K562 (cell line): Measurements from ENCODE around the gene SIGLEC15. TPM values are rescaled to one million over a fixed set of nuclear protein-coding genes. Genes with fewer than 3 reads are reported as not detected.
"Not testable (repeated sequence)": the region's sequence is repeated elsewhere in the genome, so short reads cannot be mapped to it uniquely, and the experiment has no call there.

Experiments used
- ATAC-seq: fragments of 200-7000 bp; cut with Tn5 transposase; 3 replicates; pipeline ENCODE4 v1.9.1; 2020; ENCODE audit warnings: moderate library complexity
- BruUV-seq: library from RNA; stranded (reverse); fragments of 400-500 nt; replicated peaks from 2 replicates; lab custom pipeline; 2021; lab: Mats Ljungman, UMichigan
- CTCF ChIA-PET: fragments of 300-600 bp; formaldehyde crosslinking; extraction: SDS; loops from one replicate; lab custom pipeline; 2021; ENCODE audit warnings: low intra/inter-chr PET ratio; lab: Yijun Ruan, JAX
- POLR2A ChIA-PET: fragments of 300-600, 350-650 bp; sonication (Branson Sonifier 250); formaldehyde crosslinking; extraction: SDS; loops from one replicate; lab custom pipeline; 2021; ENCODE audit warnings: antibody characterized with exemption, inconsistent platforms; lab: Yijun Ruan, JAX
- DNase-seq, 4 experiments: peaks; one replicate each; pipeline versions ENCODE4 v3.0.0 to v3.0.0-alpha.2; 2011 to 2018; ENCODE audit warnings: low spot score in 3 of 4, mixed read lengths in 3 of 4; ENCODE audit errors: extremely low read depth in 1 of 4
- FAIRE-seq: peaks from 2 replicates; lab custom pipeline; 2011; peaks lifted over from hg19 to GRCh38; lab: Jason Lieb, UNC
- H2AFZ ChIP-seq: 2 replicates; pipeline ENCODE4 v1.6.0; 2011; ENCODE audit warnings: low read depth, low read length, control low read depth, inconsistent platforms
- H3K27ac ChIP-seq: fragments of 200-600 bp; 3 replicates; pipeline ENCODE4 v1.8.0; 2011; ENCODE audit warnings: low read depth, mild to moderate bottlenecking, control low read depth, inconsistent platforms, low read length, moderate library complexity, mixed read lengths; ENCODE audit errors: extremely low read depth
- H3K27me3 ChIP-seq, 2 experiments: fragments of 300-600 bp in 1 of 2; 2 replicates in 1 of 2; 3 replicates in 1 of 2; pipeline versions ENCODE4 v1.6.0 to v1.8.0; 2011; ENCODE audit warnings: inconsistent platforms in 2 of 2, low read length in 2 of 2, mild to moderate bottlenecking in 1 of 2, mixed read lengths in 1 of 2, moderate library complexity in 1 of 2; ENCODE audit not compliant: control insufficient read depth in 2 of 2, insufficient read depth in 2 of 2
- H3K36me3 ChIP-seq: fragments of 300-600 bp; 3 replicates; pipeline ENCODE4 v1.8.0; 2011; ENCODE audit warnings: mild to moderate bottlenecking, low read length, inconsistent platforms; ENCODE audit not compliant: control insufficient read depth, insufficient read depth
- H3K4me1 ChIP-seq, 2 experiments: fragments of 200-600 bp in 1 of 2; replicated peaks in 1 of 2; 2 replicates in 1 of 2; 3 replicates in 1 of 2; pipeline versions ENCODE4 v1.5.1 to v1.8.0; 2011; ENCODE audit warnings: inconsistent platforms in 2 of 2, low read length in 2 of 2, mild to moderate bottlenecking in 1 of 2, mixed read lengths in 1 of 2, moderate library complexity in 1 of 2; ENCODE audit not compliant: control insufficient read depth in 2 of 2, insufficient read depth in 2 of 2
- H3K4me2 ChIP-seq: 2 replicates; pipeline ENCODE4 v1.6.1; 2011; ENCODE audit warnings: low read length, control low read depth, inconsistent platforms, mixed read lengths; ENCODE audit not compliant: insufficient read depth
- H3K4me3 ChIP-seq: fragments of 200-600 bp; sonication (generic), shearing (Covaris generic); 2 replicates; pipeline ENCODE4 v1.5.1; 2016; ENCODE audit warnings: control low read depth, inconsistent platforms
- H3K79me2 ChIP-seq: fragments of 200-600 bp; 3 replicates; pipeline ENCODE4 v1.8.0; 2011; ENCODE audit warnings: low read length, inconsistent platforms; ENCODE audit not compliant: control insufficient read depth, insufficient read depth
- H3K9ac ChIP-seq, 2 experiments: 2 replicates each; pipeline versions ENCODE4 v1.6.0 to v1.6.1; 2011; ENCODE audit warnings: low read depth in 2 of 2, low read length in 2 of 2, control low read depth in 1 of 2, inconsistent platforms in 1 of 2, mild to moderate bottlenecking in 1 of 2, mixed read lengths in 1 of 2; ENCODE audit not compliant: insufficient read depth in 1 of 2
- H3K9me1 ChIP-seq: one replicate; pipeline ENCODE4 v1.6.0; 2011; ENCODE audit warnings: inconsistent platforms, mild to moderate bottlenecking, low read length, moderate library complexity; ENCODE audit not compliant: control insufficient read depth, insufficient read depth
- H3K9me3 ChIP-seq: replicated peaks from 2 replicates; pipeline ENCODE4 v1.5.1; 2011; ENCODE audit warnings: low read depth, low read length, inconsistent platforms; ENCODE audit not compliant: control insufficient read depth, insufficient read depth
- H4K20me1 ChIP-seq: replicated peaks from 2 replicates; pipeline ENCODE4 v1.6.1; 2011; ENCODE audit warnings: low read length, inconsistent platforms, mixed read lengths; ENCODE audit not compliant: control insufficient read depth, insufficient read depth
- ATF1 ChIP-seq, 2 experiments: fragments of 450-650 bp in 1 of 2; IDR thresholded peaks; 2 replicates each; pipeline ENCODE4 v1.6.1; 2016; ENCODE audit warnings: missing compliant biosample characterization in 1 of 2, missing genetic modification characterization in 1 of 2
- CSDE1 ChIP-seq, 2 experiments: fragments of 450-650 bp; IDR thresholded peaks; 2 replicates each; pipeline ENCODE4 v1.6.1; 2016; ENCODE audit warnings: mild to moderate bottlenecking in 1 of 2
- GTF2F1 ChIP-seq: IDR thresholded peaks from 2 replicates; pipeline ENCODE4 v1.6.1; 2011; ENCODE audit warnings: low read depth, low read length, improper control_type of control experiment
- MAX ChIP-seq: sonication (generic); formaldehyde crosslinking; IDR thresholded peaks from 2 replicates; pipeline ENCODE4 v1.9.0; 2022; ENCODE audit warnings: mild to moderate bottlenecking, missing genetic modification reagents
- MAZ ChIP-seq, 2 experiments: fragments of 450-650 bp in 1 of 2; sonication (generic) in 1 of 2; formaldehyde crosslinking; IDR thresholded peaks in 1 of 2; conservative IDR thresholded peaks in 1 of 2; 2 replicates each; pipeline versions ENCODE4 v1.4.0 to v1.5.0; 2020; ENCODE audit warnings: mild to moderate bottlenecking in 1 of 2, missing genetic modification reagents in 1 of 2
- PATZ1 ChIP-seq: fragments of 250-450 bp; sonication (Bioruptor Pico); IDR thresholded peaks from 2 replicates; pipeline ENCODE4 v1.5.0; 2020; ENCODE audit warnings: mild to moderate bottlenecking, borderline replicate concordance
- PTBP1 ChIP-seq: fragments of 200-400 bp; formaldehyde crosslinking; IDR thresholded peaks from 2 replicates; pipeline ENCODE4 v1.6.1; 2017; ENCODE audit warnings: low read depth, low read length
- SMARCB1 ChIP-seq: IDR thresholded peaks from 2 replicates; pipeline ENCODE4 v1.6.1; 2011; ENCODE audit warnings: improper control_type of control experiment, low read depth; ENCODE audit not compliant: insufficient read length
- STAT5B ChIP-seq: fragments of 250-450 bp; sonication (Bioruptor Pico); IDR thresholded peaks from 2 replicates; pipeline ENCODE4 v1.8.0; 2021; ENCODE audit warnings: mild to moderate bottlenecking, inconsistent platforms
- ZC3H4 ChIP-seq: sonication (generic); formaldehyde crosslinking; IDR thresholded peaks from 2 replicates; pipeline ENCODE4 v1.9.0; 2021; ENCODE audit warnings: missing genetic modification reagents, borderline replicate concordance
- ZNF3 ChIP-seq: fragments of 250-450 bp; sonication (Bioruptor Pico); IDR thresholded peaks from 2 replicates; pipeline ENCODE4 v1.5.0; 2021; ENCODE audit warnings: mild to moderate bottlenecking, moderate library complexity
- WGBS: fragments of 100-300 bp; shearing (Covaris generic); methylation state at CpG from one replicate; pipeline ENCODE4 v1.1.6; 2016; ENCODE audit warnings: low coverage, mixed read lengths; ENCODE audit not compliant: insufficient coverage; ENCODE audit errors: missing lambda C conversion rate; 5-methylcytosine and 5-hydroxymethylcytosine counted together
- in situ Hi-C: fragments of 300-500 bp; cut with MboI; formaldehyde crosslinking; loops from 4 replicates; pipeline ENCODE4 v1.15.0; 2018; ENCODE audit warnings: inconsistent platforms, mixed read lengths
- intact Hi-C: fragments of 100-400 bp; cut with micrococcal nuclease; formaldehyde crosslinking; loops from 2 replicates; pipeline ENCODE4 v1.14.2; 2022
- polyA plus RNA-seq, 8 experiments: library from polyadenylated mRNA; depleted of rRNA in 4 of 8; stranded (reverse) in 5 of 8; unstranded in 3 of 8; fragments of >200 nt; fragmentation: Nextera tagmentation in 2 of 8; fragmentation: Illumina TruSeq in 1 of 8; extraction: Ambion mirVana in 2 of 8; extraction: Trizol in 1 of 8; gene quantifications; 2 replicates each; pipeline versions ENCODE4 v1.2.1 to v1.2.3, GENCODE V29; 2011 to 2014; ENCODE audit warnings: inconsistent platforms in 1 of 8, missing spikeins in 1 of 8
- total RNA-seq, 7 experiments: library from RNA; depleted of rRNA in 6 of 7; stranded (reverse); fragments of >200 nt in 6 of 7; fragmentation: Illumina TruSeq in 2 of 7; extraction: Trizol in 2 of 7; gene quantifications; 2 replicates each; pipeline versions ENCODE4 v1.2.1 to v1.2.3, GENCODE V29; 2011 to 2021; ENCODE audit warnings: low replicate concordance in 1 of 7

The SIGLEC15 gene
- total and polyA plus RNA-seq, 9 of the 15 experiments (the other 6 are each of a cell fraction or from before 2014, with no cell fraction given) = not detected

GRCh38 chr18:45847119-45847518 is 21.6 kb downstream of the SIGLEC15 start (continued):
- TF ChIP-seq CSDE1 (IDR thresholded peaks at IDR 0.05) (no peak), PTBP1 (no peak), PATZ1 (CRISPR knock-in tag) (no peak), GTF2F1 (no peak), SMARCB1 (no peak), ZC3H4 (no peak), MAX (CRISPR knock-in tag) (no peak), ZNF3 (no peak), STAT5B (CRISPR knock-in tag) (no peak), ATF1 (CRISPR knock-in tag; IDR thresholded peaks at IDR 0.05) (no peak), ATF1 (tag; IDR thresholded peaks at IDR 0.05) (no peak), MAZ (CRISPR knock-in tag; conservative IDR thresholded peaks at IDR 0.05 in 1 of 2, IDR thresholded peaks at IDR 0.05 in 1 of 2) (no peak)

GRCh38 chr18:45848643-45849042 is 23.2 kb downstream of the SIGLEC15 start:
- in situ Hi-C loops, H3K36me3 ChIP-seq, H3K9me3 ChIP-seq, CTCF ChIA-PET, FAIRE-seq, H3K9me1 ChIP-seq, ATAC-seq, H4K20me1 ChIP-seq, H3K27ac ChIP-seq, DNase-seq, POLR2A ChIA-PET, H3K4me3 ChIP-seq, H2AFZ ChIP-seq, H3K9ac ChIP-seq, H3K4me2 ChIP-seq, BruUV-seq, intact Hi-C loops, H3K27me3 ChIP-seq, H3K79me2 ChIP-seq, H3K4me1 ChIP-seq: not testable (repeated sequence)
- 70% methylated on average over 2 of the region's 13 CpGs for WGBS
